Non-pigmented ciliary epithelial cell (primary cell): ENCODE data around the gene HSD17B13.
"Not testable (repeated sequence)": the region's sequence is repeated elsewhere in the genome, so short reads cannot be mapped to it uniquely, and the experiment has no call there.

Experiments used
- DNase-seq: peaks from one replicate; pipeline ENCODE4 v3.0.0-alpha.2; 2010; ENCODE audit warnings: low read depth

HSD17B13 gene

DNA sequence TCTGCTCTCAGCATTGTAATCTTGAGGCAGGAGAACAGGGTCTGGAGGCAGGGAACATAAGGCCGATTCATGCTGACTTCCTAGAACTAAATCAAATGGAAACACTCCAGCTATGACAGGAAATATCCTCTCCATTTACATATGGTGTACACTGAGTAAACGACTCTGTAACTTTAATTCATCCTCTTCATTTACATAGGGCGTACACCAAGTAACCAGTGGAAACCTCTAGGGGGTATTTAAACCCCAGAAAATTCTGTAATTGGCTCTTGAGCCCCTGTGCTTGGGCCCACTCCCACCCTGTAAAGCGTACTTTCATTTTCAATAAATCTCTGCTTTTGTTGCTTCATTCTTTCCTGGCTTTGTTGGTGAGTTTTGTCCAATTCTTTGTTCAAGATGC, 7.7 kb downstream of the HSD17B13 start:
- not testable (repeated sequence) for DNase-seq

DNA sequence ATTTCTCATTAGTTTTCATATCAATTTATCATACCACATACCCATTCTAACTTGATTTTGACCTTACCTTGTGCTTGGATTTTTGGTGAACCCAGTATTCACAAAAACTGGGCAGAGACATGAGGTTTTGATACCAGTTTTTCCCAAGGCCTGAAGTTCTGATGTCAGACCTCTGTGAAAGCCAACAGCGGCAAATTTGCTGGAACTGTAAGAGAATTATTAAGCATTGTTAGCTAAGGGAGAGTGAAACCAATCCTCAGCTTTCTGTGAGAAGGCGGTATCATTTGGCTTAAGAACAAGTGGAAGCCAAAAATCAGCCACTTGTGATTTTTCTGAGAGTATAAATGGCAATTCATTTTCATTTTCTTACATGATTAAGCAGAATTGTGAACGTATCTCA, 8.9 kb downstream of the HSD17B13 start:
- no peak for DNase-seq

DNA sequence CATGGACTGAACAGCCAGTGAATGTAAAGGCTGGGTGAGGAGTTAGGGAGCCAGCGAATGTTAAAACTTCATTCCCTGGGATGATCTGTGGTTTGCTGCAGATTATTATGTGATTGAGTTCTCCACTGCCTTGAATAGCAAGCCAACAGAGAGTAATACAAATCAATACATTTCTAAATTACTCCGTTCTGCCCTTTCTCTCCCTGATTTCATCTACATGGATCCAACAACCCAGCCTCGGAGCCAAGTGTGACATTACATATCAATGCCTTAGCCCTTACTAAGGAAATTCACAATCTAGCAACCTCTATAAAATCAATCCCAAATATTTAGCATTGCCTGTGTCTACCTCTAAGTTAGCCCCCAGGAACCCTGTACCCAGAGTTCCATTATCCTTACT, 11.0 kb downstream of the HSD17B13 start:
- DNase-seq = no peak

DNA sequence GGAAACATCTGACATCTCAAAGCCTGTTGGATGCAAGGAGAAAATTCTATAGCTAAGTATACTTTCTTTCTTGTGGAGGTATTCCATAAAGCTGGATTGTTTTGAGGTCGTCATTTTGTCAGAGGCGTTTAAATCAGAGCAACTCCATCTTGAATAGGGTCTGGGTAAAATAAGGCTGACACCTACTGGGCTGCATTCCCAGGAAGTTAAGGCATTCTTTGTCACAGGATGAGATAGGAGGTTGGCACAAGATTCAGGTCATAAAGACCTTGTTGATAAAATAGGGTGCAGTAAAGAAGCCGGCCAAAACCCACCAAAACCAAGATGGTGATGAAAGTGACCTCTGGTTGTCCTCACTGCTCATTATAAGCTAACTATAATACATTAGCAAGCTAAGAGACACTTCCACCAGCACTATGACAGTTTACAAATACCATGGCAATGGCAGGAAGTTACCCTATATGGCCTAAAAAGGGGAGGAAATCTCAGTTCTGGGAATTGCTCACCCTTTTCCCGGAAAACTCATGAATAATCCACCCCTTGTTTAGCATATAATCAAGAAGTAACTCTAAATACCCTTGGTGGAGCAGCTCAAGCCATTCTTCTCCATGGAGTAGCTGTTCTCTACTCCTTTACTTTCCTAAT, 11.9 kb downstream of the HSD17B13 start:
- no peak for DNase-seq

DNA sequence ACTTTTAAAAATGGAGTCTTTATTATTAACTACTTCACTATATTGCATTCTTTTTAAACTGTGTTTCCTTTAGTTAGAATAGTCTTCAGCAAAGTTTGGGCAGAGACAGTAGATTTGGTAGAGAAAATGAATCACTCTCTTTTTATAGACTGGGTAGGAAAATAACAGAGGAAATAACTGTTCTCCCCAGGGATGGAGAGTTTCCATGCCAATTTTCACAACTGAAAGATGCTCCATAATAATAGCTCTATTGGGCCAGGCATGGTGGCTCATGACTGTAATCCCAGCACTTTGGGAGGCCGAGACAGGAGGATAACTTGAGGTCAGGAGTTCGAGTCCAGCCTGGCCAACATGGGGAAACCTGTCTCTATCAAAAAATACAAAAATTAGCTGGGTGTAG, 13.1 kb downstream of the HSD17B13 start:
- no peak for DNase-seq

DNA sequence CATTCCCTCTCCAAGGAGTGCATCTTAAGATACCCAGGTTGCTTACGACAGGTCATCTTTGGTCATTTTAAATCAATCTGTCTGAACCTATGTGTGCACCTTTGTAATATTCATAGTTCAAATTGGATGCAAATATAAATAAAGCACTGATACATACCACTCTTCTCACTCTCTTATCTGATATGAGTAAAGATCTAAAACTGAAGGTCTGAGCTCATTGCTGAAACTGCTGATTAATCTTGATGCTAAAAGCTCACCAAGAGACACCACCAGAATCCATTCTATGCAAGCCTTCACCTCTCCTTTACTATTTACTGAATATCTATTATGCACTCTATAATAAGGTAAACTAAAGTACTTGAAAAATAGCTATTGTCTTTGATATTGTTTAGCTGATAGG, 16.6 kb downstream of the HSD17B13 start:
- no peak for DNase-seq

DNA sequence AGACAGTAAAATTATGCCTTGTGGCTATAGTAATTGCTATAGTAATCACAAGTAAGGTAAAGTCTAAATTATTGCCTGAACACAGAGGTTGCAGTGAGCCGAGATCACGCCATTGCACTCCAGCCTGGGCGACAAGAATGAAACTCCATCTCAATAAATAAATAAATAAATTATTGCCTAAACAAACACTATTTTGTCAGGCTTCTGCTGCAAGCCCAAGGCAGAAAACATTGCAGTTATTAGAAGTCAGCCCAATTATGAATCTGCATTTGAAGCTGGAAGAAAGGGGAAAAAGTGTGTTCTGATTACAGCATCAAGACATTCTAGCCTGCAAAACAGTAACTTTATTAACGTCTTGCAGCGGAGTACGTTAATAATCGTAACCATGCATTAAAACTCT, 17.1 kb downstream of the HSD17B13 start:
- DNase-seq = no peak

DNA sequence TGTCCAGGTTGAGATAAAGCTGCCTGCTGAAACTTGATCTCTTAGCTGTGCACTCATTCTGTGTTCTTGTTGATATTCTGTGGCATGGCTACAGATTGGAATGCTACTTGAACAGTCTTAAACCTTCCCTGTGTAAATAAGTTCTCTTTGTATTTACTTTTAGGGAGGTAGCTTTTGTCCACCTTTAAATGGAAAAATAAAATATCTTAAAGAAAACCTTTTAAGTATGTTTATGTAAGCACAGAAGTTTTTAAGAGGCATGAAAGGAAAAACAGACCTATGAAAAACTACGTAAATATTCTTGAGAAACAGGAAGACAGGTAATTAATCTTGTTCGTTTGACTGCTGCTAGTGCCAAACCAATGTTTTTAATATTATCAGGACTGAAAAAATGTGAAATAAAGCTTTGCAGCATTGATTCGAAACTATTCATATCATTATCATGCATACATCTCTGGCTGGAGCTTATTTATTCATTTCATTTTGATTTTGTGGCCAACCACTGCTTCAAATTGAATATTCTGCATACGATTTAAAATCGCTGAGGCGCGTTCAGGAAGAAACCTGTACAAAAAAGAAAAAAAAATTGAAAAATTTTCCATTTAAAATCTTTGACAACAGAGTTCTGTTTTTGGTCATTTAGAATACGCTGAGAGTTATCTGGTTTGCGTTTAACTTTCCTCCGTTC, 17.8 kb downstream of the HSD17B13 start:
- DNase-seq = no peak

DNA sequence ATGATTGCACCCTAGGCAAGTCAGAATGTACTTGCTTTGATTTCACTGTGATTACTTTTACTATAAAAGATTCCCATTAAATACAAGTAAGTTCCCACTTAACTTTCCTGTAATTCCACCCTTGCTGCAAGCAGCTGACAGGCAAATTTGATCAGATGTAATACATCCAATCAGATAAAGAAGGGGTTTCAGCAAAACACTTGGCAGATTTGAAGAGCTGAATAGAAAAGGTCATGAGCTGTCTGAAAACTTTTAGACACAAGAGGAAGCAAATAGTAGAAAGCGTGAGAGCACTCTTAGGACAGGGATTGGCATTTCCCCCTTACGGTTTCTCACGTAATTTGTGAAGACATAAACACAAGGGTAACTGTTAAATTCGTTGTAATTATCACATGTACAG, 22.8 kb downstream of the HSD17B13 start:
- DNase-seq = no peak

DNA sequence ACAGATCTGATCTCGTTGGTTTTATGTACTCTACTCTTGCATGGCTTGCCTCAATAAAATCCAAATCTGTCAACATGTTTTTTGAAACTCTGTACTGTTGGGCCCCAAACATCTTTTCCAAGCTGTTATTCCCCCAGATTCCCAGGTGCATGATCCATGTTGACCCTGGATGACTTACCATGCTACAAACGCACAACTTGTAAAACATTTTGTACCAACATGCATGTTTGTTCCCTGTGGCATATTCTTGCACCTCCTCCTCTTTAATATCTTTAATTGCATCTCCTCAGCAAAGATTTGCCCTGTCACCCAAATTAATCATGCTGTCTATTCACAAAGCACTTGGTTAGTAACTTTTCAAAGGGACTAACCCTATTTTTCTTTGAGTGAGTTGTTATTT, 24.3 kb downstream of the HSD17B13 start:
- DNase-seq = no peak

DNA sequence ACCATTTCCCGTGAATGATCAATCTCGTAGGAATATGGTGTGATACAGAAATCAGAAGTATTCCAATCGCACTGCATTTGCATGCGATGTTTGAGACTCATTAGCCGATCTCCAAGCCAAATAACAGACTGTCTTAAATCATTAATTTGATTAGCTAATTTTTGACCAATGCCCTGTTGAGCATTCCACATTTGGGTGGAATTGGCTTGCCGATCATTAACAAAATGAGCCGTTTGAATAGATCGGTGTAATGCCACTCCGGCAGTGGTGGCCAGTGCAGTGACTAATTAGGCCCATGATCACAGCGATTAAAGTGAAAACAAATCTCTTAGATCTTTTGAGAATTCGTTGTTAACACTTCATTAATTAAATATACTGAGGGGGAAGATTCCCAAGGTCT, 27.8 kb downstream of the HSD17B13 start:
- DNase-seq = not testable (repeated sequence)

DNA sequence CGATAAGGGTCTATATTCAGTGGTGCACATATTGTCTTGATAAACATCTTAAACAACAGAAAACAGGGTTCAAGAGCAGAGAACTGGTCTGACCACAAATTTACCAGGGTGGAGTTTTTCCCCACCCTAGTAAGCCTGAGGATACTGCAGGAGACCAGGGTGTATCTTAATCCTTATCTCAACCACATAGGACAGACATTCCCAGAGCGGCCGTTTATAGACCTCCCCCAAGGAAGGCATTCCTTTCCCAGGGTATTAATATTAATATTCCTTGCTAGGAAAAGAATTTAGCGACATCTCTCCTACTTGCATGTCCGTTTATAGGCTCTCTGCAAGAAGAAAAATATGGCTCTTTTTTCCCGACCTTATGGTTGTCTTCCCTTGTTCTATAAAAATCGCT, 28.8 kb downstream of the HSD17B13 start:
- not testable (repeated sequence) for DNase-seq

DNA sequence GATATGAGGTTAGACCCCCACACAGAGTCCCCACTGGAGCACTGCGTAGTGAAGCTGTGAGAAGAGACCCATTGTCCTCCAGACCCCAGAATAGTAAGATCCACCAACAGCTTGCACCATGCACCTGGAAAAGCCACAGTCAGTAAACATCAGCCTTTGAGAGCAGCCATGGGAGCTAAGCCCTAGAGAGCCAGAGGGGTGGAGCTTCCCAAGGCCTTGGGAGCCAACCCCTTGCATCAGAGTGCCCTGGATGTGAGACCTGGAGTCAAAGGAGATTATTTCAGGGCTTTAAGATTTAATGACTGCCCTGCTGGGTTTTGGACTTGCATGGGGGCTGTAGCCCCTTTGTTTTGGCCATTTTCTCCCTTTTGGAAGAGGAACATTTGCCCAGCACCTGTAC, 35.7 kb downstream of the HSD17B13 start:
- DNase-seq = no peak

DNA sequence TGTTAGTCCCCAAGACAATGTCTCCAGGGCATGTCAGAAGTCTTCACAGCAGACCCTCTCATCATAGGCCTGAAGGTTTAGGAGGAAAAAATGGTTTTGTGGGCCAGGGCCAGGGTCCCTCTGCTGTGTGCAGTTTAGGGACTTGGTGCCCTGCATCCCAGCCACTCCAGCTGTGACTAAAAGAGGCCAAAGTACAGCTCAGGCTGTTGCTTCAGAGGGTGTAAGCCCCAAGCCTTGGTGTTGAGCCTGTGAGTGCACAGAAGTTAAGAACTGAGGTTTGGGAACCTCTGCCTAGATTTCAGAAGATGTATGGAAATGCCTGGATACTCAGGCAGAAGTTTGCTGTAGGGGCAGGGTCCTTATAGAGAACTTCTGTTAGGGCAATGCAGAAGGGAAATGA, 38.4 kb downstream of the HSD17B13 start:
- not testable (repeated sequence) for DNase-seq

DNA sequence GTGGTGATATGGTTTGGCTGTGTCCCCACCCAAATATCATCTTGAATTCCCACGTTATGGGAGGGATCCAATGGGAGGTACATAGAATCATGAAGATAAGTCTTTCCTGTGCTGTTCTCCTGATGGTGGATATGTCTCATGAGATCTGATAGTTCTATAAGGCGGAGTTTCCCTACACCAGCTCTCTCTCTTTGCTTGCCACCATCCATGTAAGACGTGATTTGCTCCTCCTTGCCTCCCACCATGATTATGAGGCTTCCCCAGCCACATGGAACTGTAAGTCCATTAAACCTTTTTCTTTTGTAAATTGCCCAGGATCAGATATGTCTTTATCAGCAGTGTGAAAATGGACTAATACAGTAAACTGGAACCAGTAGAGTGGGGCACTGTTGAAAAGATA, 39.5 kb downstream of the HSD17B13 start:
- DNase-seq = no peak

DNA sequence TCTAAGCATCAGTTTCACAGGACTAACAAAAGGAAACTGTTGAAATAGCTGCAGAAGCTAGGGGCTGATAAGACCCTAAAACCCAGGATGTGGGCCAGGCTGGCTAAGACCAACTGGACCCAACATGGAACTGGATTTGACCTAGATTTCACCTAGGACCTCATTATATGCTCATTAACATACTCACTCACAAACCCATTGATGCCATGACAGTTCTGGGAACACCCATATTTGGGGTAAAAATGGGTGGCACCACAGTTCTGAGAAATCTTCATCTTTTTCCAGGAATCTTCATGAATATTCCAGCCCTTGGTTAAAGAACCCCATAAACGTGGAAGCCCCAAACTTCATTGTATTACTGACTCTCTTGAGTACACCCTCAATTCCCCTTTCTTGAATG, 41.1 kb downstream of the HSD17B13 start:
- no peak for DNase-seq

DNA sequence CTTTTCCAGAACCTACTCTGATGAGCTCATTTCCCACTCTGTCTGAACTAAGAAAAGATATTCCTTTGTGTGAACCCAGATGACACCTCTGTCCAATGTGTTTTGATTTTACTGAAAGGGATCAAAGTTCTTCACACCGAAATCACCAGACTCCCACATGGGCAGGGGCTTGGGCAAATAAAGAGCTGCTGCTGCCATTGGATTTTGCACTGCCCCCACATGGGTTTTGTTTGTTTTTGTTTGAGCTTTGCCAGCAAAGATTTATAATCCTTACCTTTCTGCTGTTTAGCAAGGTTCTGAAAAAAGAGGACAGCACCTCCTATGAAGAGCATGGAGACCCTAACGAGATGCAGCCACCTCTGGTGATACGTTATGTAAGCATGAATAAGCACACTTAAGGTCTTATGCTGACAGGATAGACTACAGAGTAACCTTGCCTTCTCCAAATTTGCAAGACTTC, 44.3 kb downstream of the HSD17B13 start:
- DNase-seq = no peak

DNA sequence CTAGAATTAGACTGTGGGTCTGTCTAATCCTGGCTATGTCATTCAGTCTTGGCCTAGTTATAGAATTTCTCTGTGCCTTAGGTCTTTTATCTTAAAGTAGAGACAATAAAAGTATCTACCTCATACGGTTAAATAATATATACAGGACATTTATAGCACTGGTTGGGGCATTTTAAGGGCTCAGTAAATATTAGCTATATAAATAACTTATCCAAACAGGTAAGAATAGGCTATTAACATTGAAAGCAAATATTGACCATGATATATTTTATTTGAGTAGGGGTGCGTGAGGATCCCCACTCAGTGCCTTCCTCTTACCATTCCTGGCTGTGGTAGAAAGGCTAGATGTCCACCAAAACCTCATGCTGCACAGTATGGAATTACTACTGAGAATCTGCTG, 47.4 kb downstream of the HSD17B13 start:
- no peak for DNase-seq

DNA sequence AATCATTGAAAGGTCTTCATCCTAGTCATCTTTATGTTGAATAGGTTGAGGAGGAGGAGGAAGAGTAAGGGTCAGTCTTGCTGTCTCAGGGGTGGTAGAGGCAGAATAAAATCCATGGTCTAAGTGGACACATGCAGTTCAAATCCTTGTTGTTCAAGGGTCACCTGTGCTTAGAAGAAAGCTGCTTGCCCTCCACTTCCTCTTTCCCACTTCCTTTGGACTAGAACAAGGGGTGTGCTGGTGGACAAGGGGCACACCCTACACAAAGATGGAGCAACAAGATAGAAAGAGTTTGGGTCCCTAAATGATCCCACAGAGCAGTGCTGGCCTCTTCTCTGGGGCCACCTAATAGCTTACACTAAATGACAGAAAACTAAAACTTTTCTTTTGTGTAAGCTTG, 47.9 kb downstream of the HSD17B13 start:
- DNase-seq = no peak

DNA sequence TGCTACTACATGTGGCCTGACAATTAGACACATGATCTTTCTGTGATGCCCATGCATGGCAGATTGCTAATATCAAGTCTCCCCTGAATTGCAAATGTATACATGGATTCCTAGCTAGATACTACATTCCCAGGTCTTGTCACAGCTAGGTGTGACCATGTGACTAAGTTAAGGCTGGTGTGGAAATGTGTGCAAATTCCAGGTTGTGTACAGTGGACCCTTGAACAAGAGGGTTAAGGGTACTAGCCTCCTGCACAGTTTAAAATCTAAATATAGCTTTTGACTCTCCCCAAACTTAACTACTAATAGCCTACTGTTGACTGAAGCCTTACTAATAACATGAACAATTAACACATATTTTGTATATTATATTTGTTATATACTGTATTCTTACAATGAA, 48.4 kb downstream of the HSD17B13 start:
- no peak for DNase-seq

DNA sequence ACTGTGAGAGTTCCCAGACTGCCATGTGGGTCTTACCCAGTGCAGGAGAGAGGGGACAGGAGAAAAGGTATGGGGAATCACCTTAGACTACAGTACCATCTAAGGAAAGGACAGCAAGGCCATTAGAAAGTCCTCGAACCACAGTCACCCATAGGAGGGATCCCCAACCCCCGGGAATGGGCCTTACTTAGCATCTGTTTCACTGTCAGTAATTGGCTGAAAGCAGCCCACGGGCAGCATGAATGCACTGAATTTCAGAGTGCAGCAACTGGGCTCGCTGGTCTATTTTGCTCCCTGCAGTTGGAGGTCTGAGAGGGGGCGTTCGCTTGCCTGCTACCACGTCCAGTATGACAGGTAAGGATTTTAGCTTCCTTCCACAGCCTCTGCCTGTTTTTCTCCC, 51.9 kb downstream of the HSD17B13 start:
- no peak for DNase-seq

DNA sequence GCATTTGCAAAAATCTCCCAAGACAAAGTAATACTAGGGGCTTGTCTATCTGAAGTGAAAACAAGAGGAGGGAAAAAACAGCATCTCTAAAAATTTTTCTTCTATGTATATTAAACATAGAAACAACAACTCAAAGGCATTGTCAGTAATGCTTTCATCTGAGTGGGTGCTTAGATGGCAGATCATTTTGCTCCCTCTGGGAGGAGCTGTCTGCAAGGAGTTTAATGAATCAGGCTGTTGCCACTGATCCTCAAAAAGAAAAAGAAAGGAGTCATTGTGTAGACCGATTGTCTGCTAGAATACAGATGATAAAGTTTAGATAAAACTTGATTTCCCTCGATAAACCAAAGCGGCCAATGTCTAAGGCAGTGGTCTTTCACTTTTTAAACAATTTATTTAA, 52.5 kb downstream of the HSD17B13 start:
- DNase-seq = peak; percentile 9

DNA sequence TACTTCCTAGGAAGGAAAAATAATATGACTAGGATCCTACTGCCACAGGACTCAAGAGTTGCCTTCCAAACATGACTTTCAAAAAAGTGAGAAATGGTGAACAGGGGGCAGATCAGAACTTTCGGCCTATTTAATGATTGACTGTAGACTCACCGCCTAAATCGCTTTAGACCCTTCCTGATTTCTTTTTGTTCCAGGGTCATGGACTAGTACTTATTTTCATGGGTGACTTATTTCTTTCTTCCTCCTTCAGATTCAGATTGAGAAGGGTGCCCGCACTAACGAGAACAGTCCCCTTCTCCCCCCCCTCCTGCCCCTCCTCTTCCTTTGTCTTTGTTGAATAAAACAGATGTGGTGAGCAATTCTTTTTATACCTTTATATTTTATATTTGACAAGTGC, 54.3 kb downstream of the HSD17B13 start:
- DNase-seq = no peak

DNA sequence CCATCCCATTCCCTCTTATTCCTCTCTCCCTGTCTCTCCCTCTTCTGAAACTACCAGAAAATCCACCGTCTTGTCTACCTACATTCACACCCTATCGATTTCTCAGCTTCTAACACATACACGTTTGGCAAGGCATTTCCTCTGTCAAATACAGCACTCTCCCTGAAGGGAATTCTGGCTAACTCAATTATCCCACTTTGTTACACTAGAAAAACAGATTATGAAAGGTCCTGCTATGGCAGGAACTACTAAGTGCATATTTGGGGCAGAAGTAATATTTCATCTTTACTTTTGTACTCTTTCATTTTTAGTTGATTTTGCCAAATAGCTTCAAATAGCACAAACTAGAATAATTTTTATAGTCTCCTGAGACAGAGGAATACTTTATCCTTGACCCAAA, 55.7 kb downstream of the HSD17B13 start:
- no peak for DNase-seq
